NCI-H146 treated with DMSO at 0.1 percent for 48 hours (cell line): ENCODE measurements around the gene LTN1.
"Not testable (repeated sequence)": the region's sequence is repeated elsewhere in the genome, so short reads cannot be mapped to it uniquely, and the experiment has no call there.

Experiments used
- DNase-seq: peaks from one replicate; lab custom pipeline; 2025; ENCODE audit not compliant: unreplicated experiment; lab: John Stamatoyannopoulos, UW

Gene LTN1

GRCh38 chr21:28992526-28993292 lies at the start of gene LTN1:
Gene LTN1 (minus strand): TSS chr21:28992877. CDS start chr21:28992805, 72 bp downstream.
- peak; percentile 91 for DNase-seq

- DNase-seq: no peak
Observed at GRCh38 chr21:29034678-29035077, 42.0 kb upstream of the LTN1 start.

GRCh38 chr21:29033871-29034270 lies 41.2 kb upstream of the LTN1 start:
- no peak for DNase-seq

- no peak for DNase-seq
Observed at GRCh38 chr21:29033301-29033700, 40.6 kb upstream of the LTN1 start.

GRCh38 chr21:29030909-29031308 lies 38.2 kb upstream of the LTN1 start:
- no peak for DNase-seq

GRCh38 chr21:29029524-29029923 lies 36.8 kb upstream of the LTN1 start:
- DNase-seq: no peak

- DNase-seq: no peak
Observed at GRCh38 chr21:29025328-29025713, 32.6 kb upstream of the LTN1 start.

- peak; percentile 75 for DNase-seq
Observed at GRCh38 chr21:29024474-29025327, 32.0 kb upstream of the LTN1 start, which contains the start of gene USP16. Gene USP16 (plus strand): TSS chr21:29024668. CDS start chr21:29027914, 3,246 bp downstream.

GRCh38 chr21:29022166-29022565 lies 29.5 kb upstream of the LTN1 start:
- DNase-seq: no peak

GRCh38 chr21:29018540-29018939 lies 25.9 kb upstream of the LTN1 start:
- DNase-seq: no peak

GRCh38 chr21:29017639-29018237 lies 25.1 kb upstream of the LTN1 start:
- no peak for DNase-seq

GRCh38 chr21:29011236-29011635 lies 18.6 kb upstream of the LTN1 start:
- DNase-seq: not testable (repeated sequence)

GRCh38 chr21:29008367-29008766 lies 15.7 kb upstream of the LTN1 start:
- DNase-seq: no peak

- DNase-seq: no peak
Observed at GRCh38 chr21:29007810-29008209, 15.1 kb upstream of the LTN1 start.

GRCh38 chr21:29007135-29007534 lies 14.5 kb upstream of the LTN1 start:
- DNase-seq: no peak

- no peak for DNase-seq
Observed at GRCh38 chr21:29005696-29006095, 13.0 kb upstream of the LTN1 start.

- DNase-seq: peak; percentile 79
Observed at GRCh38 chr21:29002442-29003144, 9.9 kb upstream of the LTN1 start.

- no peak for DNase-seq
Observed at GRCh38 chr21:28993293-28993629, 584 bp upstream of the LTN1 start.

GRCh38 chr21:28991861-28992525 lies 684 bp downstream of the LTN1 start:
- no peak for DNase-seq

GRCh38 chr21:28988146-28988545 lies 4.5 kb downstream of the LTN1 start:
- DNase-seq: not testable (repeated sequence)

- no peak for DNase-seq
Observed at GRCh38 chr21:28986677-28987076, 6.0 kb downstream of the LTN1 start.
